ENCODE results near the gene WBP4.
A peak's percentile ranks its signal among the peaks of the same experiment; 100 is the strongest.

The WBP4 gene

DNA sequence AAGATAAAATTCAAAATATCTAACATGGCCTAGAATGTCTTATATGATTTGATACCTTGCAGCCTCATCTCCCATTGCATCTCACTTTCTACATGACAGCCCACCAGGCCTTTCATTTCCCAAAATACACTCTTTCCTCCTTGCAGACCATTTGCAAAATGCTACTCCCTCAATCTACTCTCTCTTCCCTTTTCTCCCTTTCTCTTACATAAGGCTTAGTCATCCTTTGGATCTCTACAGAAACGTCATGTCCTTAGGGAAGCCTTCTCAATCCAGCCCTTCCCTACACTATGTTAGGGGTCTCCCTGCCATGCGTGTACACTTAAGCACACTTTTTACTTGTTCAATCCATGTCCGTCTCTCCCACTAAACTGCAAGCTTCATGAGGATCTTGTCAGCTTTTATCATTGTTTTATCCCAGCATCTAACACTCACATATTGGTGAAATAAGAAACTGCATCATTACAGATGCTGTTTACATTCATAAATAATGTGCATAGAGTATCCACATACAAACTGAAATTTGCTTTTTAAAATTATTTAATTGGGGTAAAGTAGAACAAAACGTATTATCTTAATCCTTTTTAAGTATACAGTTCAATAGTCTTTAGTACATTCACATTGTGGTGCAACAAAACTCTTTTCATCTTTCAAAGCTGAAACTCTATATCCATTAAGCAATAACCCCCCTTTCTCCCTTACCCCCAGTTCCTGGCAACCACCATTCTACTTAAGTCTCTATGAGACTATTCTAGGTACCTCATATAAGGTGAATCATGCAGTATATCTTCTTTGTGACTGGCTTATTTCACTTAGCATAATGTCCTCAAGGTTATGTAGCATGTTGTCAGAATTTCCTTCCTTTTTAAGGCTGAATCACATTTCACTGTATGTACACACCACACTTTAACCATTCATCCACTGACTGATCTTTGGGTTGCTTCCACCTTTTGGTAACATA, 11.5 kb upstream of the WBP4 start:
- no peak for DNase-seq (ENCODE audit: low spot score)

DNA sequence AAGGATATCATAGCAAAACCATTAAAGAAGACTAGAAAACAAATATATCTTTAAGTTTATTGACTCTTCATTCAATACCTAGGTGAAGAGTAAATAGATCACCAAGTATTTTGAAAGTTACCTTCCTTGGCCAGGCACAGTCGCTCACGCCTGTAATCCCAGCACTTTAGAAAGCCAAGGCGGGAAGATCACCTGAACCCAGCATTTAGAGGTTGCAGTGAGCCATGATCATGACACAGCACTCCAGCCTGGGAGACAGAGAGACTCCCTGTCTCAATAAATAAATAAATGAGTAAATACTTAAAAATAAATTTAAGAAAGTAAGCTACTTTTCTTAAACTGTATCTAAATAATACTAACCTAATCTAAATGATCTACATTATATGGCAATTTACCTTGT, 8.9 kb upstream of the WBP4 start:
- DNase-seq (ENCODE audit: low spot score), result no peak

DNA sequence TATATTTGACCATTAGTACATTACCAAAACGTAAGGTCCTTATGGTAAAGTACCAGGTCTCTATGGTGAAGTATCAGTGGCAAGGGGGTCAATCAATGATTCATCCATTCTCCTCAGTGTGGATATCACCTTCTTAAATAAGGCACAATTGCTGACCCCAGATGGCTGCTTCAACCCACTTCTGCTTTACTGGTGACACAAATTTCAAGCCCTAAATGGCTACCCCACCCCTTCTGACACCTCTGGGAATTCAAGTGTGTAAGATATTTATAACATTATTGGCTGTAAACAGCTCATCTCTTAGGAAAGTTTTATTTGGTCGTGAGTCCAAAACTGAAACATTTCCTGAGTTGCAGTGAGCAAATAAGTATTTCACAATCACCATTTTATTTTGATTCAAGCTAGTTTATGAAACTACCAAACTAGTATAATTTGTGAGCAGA, 7.9 kb upstream of the WBP4 start:
- no peak for DNase-seq (ENCODE audit: low spot score)

DNA sequence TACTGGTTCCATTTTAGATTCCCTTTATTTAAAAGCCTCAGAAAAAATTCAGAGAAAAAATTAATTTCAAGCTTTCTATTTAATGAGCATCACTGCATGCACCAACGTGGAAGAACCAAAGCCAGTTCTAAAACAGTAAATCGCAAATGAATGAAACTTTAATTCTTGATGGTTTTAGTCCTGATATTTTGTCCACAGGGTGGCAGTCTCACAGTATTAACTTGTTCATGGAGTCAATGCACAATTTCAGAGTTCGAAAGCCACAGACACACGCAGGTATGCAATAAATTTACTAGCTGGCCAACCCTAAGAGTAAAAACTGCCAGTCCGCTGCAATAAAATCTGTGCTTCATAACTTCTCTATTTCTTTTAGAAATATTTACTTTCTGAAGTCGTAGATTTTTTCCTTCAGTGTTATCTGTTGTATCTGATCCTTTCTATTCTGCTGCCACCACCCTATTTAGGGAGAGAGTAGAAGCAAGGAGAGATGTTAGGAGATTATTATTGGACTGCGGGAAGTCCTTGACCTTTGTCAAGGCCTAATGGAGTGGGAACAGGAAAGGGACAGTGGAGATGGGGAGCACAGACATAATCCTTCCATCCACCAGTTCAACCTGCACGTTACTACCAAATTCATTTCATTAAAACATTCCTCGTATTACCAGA, 7.0 kb upstream of the WBP4 start:
- peak; percentile 17 for DNase-seq (ENCODE audit: low spot score)

DNA sequence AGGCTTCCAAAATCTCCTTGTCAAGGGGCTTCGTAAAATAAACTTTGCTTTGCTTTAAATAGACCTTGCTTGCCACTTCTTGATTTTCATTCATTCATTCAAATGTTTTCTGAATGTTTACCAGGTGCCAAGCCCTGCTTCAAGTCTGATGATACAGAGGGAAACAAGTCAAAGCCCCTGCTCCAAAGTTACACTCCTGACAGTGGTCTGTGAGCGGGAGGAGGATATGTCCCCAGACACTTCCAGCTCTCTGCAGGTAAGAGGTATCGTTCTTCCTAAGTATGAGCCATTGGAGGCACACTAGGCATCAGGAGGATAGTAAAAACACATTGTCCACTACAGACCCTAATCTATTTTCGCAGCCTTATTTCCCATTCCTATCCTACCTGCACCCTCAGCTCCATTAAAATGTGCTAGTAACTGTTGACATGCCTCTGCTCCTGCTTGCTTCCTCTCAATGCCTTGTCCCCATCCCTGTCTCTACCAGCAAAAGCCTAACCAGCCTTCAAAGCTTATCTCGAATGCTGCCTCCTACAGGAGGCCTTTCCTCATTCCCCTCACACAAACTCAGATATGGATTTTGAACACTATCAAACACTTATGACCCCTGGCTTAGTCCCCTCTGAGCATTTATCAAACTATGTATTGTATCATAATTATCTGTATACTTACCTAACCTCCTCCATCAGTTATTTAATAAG, 6.2 kb upstream of the WBP4 start:
- no peak for DNase-seq (ENCODE audit: low spot score)

DNA sequence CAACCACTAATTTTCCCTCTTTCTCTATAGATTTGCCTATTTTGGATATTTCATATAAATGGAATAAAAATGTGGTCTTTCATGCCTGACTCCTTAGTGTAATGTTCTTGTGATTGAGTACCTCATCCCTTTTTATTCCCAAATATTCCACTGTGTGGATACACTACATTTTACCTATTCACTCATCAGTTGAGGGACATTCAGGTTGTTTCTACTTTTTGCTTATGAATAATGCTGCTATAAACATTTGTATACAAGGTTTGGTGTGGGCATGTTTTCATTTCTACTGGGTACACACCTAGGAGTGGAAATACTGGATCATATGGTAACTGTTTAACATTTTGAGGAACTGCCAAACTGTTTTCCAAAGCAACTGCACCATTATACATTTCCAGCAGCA, 5.1 kb upstream of the WBP4 start:
- DNase-seq (ENCODE audit: low spot score), result no peak

DNA sequence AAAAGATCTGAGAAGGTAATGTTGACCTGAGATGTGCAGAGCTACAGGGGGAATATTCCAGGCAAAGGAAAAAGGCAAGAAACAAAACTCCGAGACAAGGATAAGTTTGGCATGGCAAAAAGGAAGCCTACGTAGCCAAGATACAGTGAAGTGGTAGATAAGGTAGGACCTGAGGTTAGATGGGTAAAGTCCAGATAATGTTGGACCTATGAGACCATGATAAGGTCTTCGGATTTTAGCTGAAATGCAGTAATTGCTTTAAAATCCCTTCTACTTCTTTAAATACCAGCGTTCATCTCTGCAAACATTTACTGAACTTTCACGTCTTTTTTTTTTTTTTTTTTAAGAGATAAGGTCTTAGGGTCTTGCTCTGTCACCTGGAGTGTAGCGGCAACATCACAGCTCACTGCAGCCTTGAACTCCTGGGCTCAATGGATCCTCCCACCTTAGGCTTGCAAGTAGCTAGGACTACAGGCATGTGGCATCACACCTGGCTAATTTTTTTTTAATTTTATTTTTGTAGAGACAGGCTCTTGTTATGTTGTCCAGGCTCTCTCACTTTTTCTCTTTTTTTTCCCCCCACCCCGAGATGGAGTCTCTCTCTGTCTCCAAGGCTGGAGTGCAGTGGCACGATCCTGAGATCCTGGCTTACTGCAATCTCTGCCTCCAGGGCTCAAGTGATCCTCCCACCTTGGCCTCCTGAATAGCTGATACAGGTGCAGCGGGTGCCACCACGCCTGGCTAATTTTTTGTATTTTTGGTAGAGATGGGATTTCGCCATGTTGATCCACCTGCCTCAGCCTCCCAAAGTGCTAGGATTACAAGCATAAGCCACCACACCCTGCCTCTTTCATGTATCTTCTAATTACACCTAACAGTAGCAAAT, 4.2 kb upstream of the WBP4 start:
- DNase-seq (ENCODE audit: low spot score), result no peak

DNA sequence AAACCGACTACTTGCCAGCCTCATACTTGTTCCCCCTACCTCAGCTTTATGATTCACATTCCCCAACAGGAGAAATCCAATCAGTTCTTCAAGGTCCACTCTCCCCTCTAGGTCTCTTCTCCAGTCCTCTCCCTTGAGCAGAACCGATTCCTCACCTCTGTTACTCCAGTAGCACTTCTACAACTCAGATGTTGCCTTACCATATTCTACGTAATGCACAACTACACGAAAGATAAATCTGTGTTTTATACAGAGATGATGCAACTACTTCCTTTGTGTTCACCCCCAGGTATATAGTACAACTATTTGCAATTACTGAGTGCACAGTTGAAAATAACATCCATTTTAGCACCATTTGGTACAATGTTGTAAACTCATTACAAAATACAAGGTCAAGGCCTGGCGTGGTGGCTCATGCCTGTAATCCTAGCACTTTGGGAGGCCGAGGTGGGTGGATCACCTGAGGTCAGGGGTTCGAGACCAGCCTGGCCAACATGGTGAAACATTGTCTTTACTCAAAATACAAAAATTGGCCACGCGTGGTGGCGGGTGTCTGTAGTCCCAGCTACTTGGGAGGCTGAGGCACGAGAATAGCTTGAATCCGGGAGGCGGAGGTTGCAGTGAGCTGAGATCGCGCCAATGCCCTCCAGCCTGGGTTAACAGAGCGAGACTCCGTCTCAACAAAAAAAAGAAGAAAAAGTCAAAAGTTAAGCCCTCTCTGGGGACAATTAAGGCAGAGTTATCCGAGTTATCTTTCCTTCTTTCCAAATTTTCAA, 2.8 kb upstream of the WBP4 start:
- DNase-seq (ENCODE audit: low spot score), result no peak

DNA sequence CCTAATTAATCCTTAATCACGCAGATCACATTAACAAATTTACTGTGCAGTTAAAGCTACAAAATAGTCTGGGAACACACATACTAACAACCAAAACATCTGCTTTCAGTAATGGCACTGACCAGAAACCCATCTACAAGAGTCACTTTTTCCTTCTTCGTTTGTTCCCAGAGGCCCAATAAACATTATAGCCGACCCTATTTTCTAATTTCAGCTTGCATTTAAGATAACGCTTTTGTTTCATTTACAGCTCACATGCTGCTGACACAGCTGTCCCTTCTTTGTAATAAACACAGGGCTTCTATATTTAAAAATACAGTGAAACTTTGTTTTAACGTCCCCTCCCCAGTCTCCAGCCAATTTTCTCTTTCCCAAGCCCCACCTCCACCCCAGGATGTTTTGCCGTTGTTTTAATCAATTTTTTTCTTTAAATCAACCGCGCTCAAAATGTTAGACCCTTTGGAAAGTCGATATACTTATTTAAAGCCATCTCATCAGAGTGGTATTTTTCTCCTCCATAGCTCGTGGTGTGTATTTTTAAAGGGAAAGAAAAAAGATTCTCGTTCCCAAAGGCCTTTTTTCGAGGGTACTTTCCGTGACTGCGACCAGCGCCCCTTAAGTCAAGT, 1.7 kb upstream of the WBP4 start:
- peak; percentile 21 for DNase-seq (ENCODE audit: low spot score)

DNA sequence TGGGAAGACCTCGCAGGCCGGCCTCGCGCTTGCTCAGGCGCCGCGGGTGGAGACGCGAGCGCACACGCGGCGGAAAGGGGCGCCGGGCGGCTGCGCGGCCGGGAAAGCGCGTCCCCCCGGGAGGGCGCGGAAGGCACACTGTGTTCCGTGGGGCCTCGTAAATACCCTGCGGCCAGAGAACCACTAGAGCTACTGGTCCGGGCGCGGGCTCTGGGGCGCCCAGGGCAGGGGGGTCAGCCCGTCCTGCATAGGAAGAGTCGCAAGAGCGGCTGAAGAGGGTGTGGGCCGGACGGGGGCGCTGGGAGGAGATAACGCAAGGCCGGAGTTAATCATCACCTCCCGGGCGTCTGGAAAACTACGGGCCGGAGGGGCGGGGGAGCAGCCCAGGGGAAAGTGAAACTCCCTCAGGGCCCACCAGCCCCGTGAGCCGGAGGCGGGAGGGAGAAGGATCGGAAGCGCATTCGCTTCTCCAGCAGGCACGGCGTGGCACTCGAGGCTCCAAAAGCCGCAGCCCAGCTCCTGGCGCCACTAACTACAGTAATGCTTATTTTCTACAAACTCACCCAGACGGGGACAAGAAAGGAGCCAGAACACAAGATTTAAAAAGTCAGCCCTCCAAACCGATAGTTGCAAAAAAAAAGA, 1.1 kb upstream of the WBP4 start:
- DNase-seq (ENCODE audit: low spot score), result peak; percentile 89

DNA sequence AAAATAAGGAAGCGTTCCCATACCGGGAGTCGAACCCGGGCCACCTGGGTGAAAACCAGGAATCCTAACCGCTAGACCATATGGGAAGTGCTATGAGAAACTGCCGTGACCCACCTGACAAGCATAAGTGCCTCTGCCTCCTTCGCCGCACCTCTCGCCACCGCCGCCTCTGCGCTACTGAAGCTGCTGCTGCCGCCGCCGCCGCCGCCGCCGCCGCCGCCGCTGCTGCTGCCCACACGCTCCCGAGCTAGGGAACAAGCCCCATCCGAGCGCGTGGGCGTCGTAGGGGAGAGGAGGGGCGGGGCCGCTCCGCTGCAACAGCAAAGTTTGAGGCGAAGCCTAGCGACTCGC, 610 bp upstream of the WBP4 start:
- peak; percentile 86 for DNase-seq (ENCODE audit: low spot score)

DNA sequence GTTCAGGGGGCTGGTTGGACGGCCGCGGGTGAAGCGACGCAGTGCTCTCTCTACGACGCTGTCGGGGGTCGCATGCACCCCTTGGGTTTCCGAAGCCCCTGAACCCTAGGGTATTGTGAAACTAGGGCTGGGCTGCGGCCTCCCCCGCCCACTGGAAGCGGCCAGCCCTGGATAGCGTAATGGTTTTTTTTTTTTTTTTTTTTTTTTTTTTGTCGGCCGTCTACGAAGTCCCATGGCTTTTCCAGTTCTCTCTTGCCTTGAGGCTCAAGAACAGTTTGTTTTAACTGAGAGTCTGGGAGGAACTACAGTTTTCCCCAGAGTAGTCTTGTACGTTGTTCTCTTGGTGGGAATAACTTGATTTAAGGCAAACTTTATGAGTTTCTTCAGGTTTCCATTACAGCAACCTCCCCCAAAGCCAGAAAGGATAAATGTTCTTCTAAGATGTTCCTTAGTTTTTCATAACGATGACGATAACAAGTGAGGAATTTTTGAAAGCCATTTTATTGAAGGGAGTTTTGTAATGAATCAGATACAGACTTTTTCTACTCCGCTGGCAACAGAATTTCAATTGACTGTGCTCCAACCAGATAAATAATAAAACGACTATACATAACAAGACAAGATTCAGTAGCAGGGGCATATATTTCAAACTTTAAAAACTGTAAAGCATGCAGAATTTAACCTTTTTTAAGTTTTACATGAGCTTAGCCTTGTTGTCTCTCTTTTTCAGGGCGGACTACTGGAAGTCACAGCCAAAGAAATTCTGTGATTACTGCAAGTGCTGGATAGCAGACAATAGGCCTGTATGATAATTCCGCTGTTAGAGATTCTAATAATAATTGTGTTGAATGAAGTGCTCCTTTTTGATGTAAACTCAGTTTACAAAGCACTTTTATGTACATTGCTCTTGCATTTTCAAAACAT, 867 bp downstream of the WBP4 start:
- DNase-seq (ENCODE audit: low spot score), result no peak

DNA sequence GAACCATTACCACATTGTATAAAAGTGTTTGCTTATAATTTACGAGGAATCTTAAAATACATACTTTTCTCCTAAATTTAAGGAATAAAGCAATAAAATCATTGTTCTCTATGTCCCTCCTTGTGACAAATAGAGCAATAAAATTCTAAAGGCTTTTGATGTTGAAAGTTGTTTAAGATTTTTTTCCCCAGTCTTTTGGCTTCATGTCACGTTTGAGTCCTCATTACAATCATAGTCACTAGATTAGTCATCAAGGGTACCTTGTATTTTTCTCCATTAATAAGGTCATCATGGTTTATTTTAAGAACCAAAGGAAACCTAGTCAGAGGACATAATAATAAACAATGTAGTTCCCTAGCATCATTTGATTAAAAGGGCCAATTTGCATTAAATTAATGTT, 3.2 kb downstream of the WBP4 start:
- DNase-seq (ENCODE audit: low spot score), result no peak

DNA sequence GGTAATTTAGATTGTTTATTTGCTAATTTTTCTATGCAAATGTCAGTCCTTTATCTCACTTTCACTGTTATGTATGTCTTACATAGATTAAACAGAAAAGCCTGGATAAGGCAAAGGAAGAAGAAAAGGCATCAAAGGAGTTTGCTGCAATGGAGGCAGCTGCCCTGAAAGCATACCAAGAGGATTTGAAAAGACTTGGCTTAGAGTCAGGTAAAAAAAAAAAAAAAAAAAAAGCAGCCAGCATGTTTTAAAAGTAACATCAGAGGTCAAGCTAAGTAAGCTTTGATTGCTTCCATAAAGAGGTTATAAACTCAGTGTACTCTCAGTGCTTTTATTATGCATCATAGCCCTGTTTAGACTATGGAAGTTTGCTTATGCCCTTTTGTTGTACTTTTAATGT, 3.8 kb downstream of the WBP4 start:
- no peak for DNase-seq (ENCODE audit: low spot score)

DNA sequence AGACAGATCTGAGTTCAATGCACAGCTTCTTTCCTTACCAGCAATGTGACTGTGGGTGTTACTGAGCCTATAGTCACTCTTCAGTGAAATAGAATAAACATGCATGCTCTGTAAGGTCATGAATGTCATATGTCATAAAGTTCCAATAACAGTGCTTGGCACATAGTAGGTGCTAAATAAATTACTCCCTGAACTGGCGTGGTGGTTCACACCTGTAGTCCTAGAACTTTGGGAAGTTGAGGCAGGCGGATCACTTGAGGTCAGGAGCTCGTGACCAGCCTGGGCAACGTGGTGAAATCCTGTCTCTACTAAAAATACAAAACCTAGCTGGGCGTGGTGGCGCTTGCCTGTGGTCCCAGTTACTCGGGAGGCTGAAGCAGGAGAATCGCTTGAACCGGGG, 13.2 kb downstream of the WBP4 start:
- DNase-seq (ENCODE audit: low spot score), result no peak

DNA sequence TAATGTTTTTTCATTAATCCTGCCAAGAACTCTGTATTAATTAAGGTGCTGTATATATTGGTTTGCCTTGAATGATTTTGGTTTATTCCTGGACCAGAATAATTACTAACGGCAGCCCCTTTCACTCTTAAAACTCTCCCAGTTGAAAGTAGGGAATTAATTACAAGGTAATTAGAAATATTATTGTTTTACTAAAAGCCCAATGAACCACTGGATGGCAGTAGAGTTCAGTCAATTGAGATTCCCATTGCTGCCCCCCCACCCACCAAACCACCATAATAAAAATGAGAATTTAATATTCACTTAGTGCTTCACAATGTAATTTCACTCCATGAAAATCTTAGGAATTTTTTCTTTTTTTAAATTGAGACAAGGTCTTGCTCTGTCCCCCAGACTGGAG, 13.7 kb downstream of the WBP4 start:
- peak; percentile 23 for DNase-seq (ENCODE audit: low spot score)

DNA sequence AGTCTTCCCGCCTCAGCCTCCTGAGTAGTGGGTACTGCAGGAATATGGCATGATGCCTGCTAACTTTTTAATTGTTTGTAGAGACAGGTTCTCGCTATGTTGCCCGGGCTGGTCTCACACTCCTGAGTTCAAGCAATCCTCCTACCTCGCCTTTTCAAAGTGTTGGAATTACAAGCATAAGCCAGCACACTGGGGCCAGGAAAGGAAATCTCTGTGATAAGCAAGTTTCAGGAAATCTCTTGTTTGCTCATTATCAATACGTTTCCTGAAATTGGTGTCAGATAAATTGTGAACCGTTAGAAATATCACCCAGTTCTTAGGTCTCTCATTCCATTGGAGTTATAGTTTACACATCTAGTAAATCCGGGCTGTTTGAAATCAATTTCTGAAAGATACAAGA, 14.2 kb downstream of the WBP4 start:
- DNase-seq (ENCODE audit: low spot score), result no peak

DNA sequence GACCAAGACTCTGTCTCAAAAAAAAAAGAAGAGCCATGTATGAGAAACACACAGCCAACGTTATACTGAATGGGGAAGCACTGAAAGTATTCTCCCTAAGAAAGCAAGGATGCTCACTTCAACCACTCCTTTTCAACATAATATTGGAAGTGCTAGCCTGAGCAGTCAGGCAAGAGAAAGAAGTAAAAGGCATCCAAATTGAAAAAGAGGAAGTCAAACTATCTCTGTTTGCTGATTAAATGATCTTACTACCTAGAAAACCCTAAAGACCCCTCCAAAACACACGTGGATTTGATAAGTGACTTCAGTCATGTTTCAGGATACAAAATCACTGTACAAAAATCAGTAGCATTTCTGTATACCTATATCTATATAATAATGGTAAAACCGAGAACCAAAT, 16.2 kb downstream of the WBP4 start:
- no peak for DNase-seq (ENCODE audit: low spot score)

DNA sequence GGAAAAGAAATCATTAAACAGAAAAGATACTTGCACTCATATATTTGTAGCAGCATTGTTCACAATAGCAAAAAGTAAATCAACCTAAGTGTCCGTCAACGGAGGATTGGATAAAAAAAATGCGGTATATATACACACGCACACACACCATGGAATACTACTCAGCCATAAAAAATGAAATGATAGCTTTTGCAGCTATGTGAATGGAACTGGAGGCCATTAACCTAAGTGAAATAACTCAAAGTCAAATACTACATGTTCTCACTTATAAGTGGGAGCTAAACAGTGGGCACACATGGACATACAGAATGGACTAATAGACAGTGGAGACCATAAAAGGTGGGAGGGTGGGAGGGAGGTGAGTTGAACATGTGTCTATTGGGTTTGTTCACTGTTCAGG, 18.4 kb downstream of the WBP4 start:
- no peak for DNase-seq (ENCODE audit: low spot score)

All from putamen (tissue), 1 donor.